ENCODE results near the gene MUC20.

GRCh38 chr3:195755391-195755790, 34.6 kb downstream of the MUC20 start:
- TF ChIP-seq CTCF (IDR thresholded peaks at IDR 0.05; ENCODE audit: low read depth, low read length, missing input control) (no peak), GABPA (IDR thresholded peaks at IDR 0.05 in 1 of 2, conservative IDR thresholded peaks at IDR 0.05 in 1 of 2) (no peak), YY1 (IDR thresholded peaks at IDR 0.05) (no peak)
